NCI-H460 (cell line): ENCODE measurements around the gene ALAD. TPM values are rescaled to one million over a fixed set of nuclear protein-coding genes. Genes with fewer than 3 reads are reported as not detected.

Source experiments
- DNase-seq: peaks from one replicate; pipeline ENCODE4 v3.0.0-alpha.2; 2016; ENCODE audit warnings: low read depth; ENCODE audit errors: extremely low read depth
- total RNA-seq: library from RNA; depleted of rRNA; stranded (reverse); fragments of >200 nt; shearing (Covaris generic); gene quantifications from 2 replicates; pipeline ENCODE4 v1.2.3, GENCODE V29; 2014; rRNA removed

Gene ALAD
- total RNA-seq, 1 experiment from 2014 or later = 7.3 TPM

- DNase-seq = no peak
These were observed 50.9 kb downstream of the ALAD start for GRCh38 chr9:113350107-113350661.

DNA sequence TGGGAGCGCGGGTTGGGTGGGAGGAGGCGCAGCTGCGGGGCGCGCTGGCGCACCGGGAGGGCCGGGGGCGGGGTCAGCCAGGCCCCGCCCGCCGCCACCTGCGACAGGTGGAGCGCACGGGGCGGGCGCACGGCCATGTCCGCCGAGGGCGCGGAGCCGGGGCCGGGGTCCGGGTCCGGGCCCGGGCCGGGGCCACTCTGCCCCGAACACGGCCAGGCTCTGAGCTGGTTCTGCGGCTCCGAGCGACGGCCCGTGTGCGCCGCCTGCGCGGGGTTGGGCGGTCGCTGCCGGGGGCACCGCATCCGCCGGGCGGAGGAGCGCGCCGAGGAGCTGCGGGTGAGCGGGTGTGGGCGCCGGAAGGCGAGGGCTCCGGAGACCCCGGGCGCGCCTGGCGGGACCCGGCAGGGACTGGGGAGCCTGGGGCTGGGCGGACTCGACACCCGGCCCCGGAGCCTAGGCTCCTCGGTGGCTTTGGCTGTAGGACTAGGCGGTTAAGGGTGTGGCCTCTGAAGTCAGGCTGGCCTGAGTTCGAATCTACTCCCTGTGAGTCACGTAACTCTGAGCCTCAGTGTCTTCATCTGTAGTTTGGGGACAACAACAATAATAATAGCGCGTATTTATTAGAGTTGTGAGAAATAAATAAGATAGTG is 51.5 kb downstream of the ALAD start, which contains the start of gene BSPRY:
BSPRY (plus strand) TSS at position 97 of the 650 bp plus-strand sequence; CDS start at position 136, 39 bp downstream.
- no peak for DNase-seq

- DNase-seq = no peak
These were observed 52.0 kb downstream of the ALAD start for GRCh38 chr9:113349066-113349444.

DNA sequence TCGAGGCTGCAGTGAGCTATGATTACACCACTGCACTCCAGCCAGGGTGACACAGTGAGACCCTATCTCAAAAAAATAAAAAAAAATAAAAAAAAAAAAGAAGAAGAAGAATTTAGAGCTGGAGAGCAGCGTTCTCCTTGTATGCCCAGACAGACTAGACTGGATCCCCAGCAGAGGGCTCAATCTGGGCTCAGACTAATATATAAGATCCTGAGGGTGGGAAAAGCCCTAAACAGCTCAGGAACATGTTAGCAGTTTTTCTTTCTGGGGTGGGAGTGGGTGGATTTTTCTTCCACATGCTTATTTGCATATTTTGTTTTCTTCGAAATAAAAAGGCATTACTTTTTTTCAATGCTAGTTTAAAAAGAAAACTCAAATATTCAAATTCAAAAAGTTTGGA is 52.6 kb downstream of the ALAD start:
- DNase-seq = no peak

GRCh38 chr9:113345671-113346070 is 55.4 kb downstream of the ALAD start:
- no peak for DNase-seq

GRCh38 chr9:113345190-113345589 is 55.9 kb downstream of the ALAD start:
- no peak for DNase-seq

DNA sequence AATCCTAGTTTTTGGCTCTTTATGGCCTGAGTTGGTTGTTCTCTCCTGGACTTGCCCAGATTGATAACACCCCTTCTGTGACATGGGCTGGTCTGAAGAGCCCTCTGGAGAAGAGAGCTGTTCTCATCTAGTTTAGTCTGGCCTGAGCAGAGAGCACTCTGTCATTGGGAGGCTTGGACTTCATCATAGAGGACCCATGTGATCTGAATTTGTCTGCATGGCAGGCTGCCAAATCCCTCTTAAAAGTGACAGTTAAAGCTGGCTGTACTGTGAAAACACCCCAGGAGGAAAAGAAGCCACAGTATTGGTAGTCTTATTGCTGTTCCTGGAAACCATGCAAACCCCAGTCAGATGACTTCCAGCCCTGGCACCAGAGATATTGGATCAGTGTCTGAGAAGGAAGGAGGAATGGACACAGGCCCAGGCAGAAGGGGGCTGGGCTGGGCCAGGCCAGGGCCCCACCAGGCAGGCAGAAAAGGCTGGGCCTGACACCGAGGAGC is 57.3 kb downstream of the ALAD start:
- no peak for DNase-seq

- DNase-seq = no peak
These were observed 59.2 kb downstream of the ALAD start for GRCh38 chr9:113341712-113342410.

GRCh38 chr9:113340011-113340699 is 60.9 kb downstream of the ALAD start, which contains the start of gene WDR31:
WDR31 (minus strand) TSS chr9:113340275; CDS start chr9:113332022, 8,253 bp downstream.
- peak; percentile 83 for DNase-seq

DNA sequence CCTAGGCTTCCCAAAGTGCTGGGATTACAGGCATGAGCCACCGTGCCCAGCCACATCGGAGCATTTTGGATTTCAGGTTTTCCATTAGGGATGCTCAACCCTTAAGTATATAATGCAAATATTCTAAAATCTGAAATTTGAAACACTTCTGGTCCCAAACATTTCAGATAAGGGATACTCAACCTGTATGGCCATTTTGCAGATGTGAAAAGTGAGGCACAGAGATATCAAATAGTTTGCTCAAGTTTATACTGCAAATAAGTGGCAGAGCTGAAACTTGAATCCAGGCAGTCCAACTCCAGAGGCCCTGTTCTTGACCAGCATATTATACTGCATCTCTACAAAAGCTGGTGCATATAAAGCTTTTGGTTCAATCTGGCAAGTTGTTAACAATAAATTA is 63.4 kb downstream of the ALAD start:
- DNase-seq = no peak

Other genes starting within 250 kb of the ALAD start
- 15.7 and 16.8 TPM in 2 replicates for gene FKBP15, start 180.0 kb downstream of the ALAD start, total RNA-seq
- gene SLC31A1, start 179.7 kb downstream of the ALAD start, total RNA-seq = 55.1 and 68.3 TPM in 2 replicates
- 74.6 and 89.3 TPM in 2 replicates for gene CDC26, start 125.7 kb downstream of the ALAD start, total RNA-seq
- gene PRPF4, start 125.6 kb downstream of the ALAD start, total RNA-seq = 51.0 and 51.7 TPM in 2 replicates
- 0.32 TPM in 1 of 2 replicates, not detected in the other for gene RNF183, start 97.9 kb downstream of the ALAD start, total RNA-seq
- 1.5 and 1.7 TPM in 2 replicates for gene WDR31, start 61.0 kb downstream of the ALAD start, total RNA-seq
- gene BSPRY, start 51.7 kb downstream of the ALAD start, total RNA-seq = 0.12 TPM in 1 of 2 replicates, not detected in the other
- 10.8 and 14.8 TPM in 2 replicates for gene HDHD3, start 24.3 kb downstream of the ALAD start, total RNA-seq
- gene POLE3, start 9.4 kb upstream of the ALAD start, total RNA-seq = 109 and 127 TPM in 2 replicates
- gene C9orf43, start 9.5 kb upstream of the ALAD start, total RNA-seq = 0.40 and 0.87 TPM in 2 replicates
- gene RGS3, start 62.4 kb upstream of the ALAD start, total RNA-seq = 26.9 and 28.3 TPM in 2 replicates